SK-N-SH (cell line): ENCODE measurements around the gene LTB4R2. TPM values are rescaled to one million over a fixed set of nuclear protein-coding genes. Genes with fewer than 3 reads are reported as not detected.

Experiments
- CTCF ChIA-PET: fragments of 300-600, 350-600 bp; formaldehyde crosslinking; extraction: SDS; loops from one replicate; lab custom pipeline; 2021; lab: Yijun Ruan, JAX
- POLR2A ChIA-PET: fragments of 350-600 bp; sonication (Branson Sonifier 250); formaldehyde crosslinking; extraction: SDS; loops from one replicate; lab custom pipeline; 2020; ENCODE audit warnings: antibody characterized with exemption, inconsistent platforms; lab: Yijun Ruan, JAX
- DNase-seq: peaks from one replicate; pipeline ENCODE4 v3.0.0; 2012
- H2AFZ ChIP-seq: fragments of 200-600 bp; sonication (generic); 2 replicates; pipeline ENCODE4 v1.8.1; 2016; ENCODE audit warnings: antibody characterized with exemption, mild to moderate bottlenecking, low read depth
- H3F3A ChIP-seq: fragments of 200-600 bp; sonication (generic); replicated peaks from 2 replicates; pipeline ENCODE3; 2016; ENCODE audit warnings: antibody characterized with exemption, mild to moderate bottlenecking; ENCODE audit not compliant: insufficient read depth
- H3K27ac ChIP-seq, 2 experiments: fragments of 200-500 bp in 1 of 2; fragments of 200-600 bp in 1 of 2; sonication (Bioruptor generic) in 1 of 2; sonication (generic), shearing (Covaris generic) in 1 of 2; 2 replicates each; pipeline versions ENCODE4 v1.5.1 to v1.6.1; 2014 to 2016; ENCODE audit warnings: low read depth in 2 of 2, inconsistent platforms in 1 of 2, low read length in 1 of 2, mild to moderate bottlenecking in 1 of 2, mixed read lengths in 1 of 2
- H3K27me3 ChIP-seq: fragments of 200-600 bp; sonication (generic), shearing (Covaris generic); 2 replicates; pipeline ENCODE4 v1.6.1; 2016; ENCODE audit warnings: mixed run types; ENCODE audit not compliant: insufficient read depth
- H3K36me3 ChIP-seq, 2 experiments: fragments of 200-500 bp in 1 of 2; fragments of 200-600 bp in 1 of 2; sonication (Bioruptor generic) in 1 of 2; sonication (generic) in 1 of 2; replicated peaks in 1 of 2; 2 replicates each; pipeline versions ENCODE3 to v1.5.1; 2014 to 2016; ENCODE audit warnings: low read length in 1 of 2, mild to moderate bottlenecking in 1 of 2; ENCODE audit not compliant: insufficient read depth in 2 of 2, control insufficient read depth in 1 of 2
- H3K4me1 ChIP-seq, 2 experiments: fragments of 200-500 bp in 1 of 2; fragments of 200-600 bp in 1 of 2; sonication (Bioruptor generic) in 1 of 2; sonication (generic), shearing (Covaris generic) in 1 of 2; 2 replicates each; pipeline versions ENCODE4 v1.5.1 to v1.6.1; 2014 to 2016; ENCODE audit warnings: low read depth in 1 of 2, low read length in 1 of 2, mixed run types in 1 of 2; ENCODE audit not compliant: insufficient read depth in 2 of 2, control insufficient read depth in 1 of 2
- H3K4me2 ChIP-seq: fragments of 200-600 bp; sonication (generic), shearing (Covaris generic); 2 replicates; pipeline ENCODE4 v1.6.1; 2017; ENCODE audit warnings: mixed run types
- H3K4me3 ChIP-seq, 2 experiments: fragments of 200-500 bp in 1 of 2; fragments of 200-600 bp in 1 of 2; sonication (Bioruptor generic) in 1 of 2; sonication (generic), shearing (Covaris generic) in 1 of 2; 2 replicates each; pipeline versions ENCODE4 v1.5.1 to v1.8.1; 2014 to 2016; ENCODE audit warnings: low read depth in 2 of 2, inconsistent platforms in 1 of 2, low read length in 1 of 2, mild to moderate bottlenecking in 1 of 2, mixed read lengths in 1 of 2, moderate library complexity in 1 of 2
- H3K79me2 ChIP-seq: fragments of 200-600 bp; sonication (generic); 2 replicates; pipeline ENCODE4 v1.8.1; 2017; ENCODE audit warnings: mild to moderate bottlenecking; ENCODE audit not compliant: insufficient read depth
- H3K9ac ChIP-seq: fragments of 200-600 bp; sonication (generic); 2 replicates; pipeline ENCODE4 v1.6.1; 2017; ENCODE audit warnings: mixed run types
- H3K9me2 ChIP-seq: fragments of 200-600 bp; sonication (generic); 2 replicates; pipeline ENCODE4 v1.6.1; 2017; ENCODE audit warnings: mixed run types
- H3K9me3 ChIP-seq: fragments of 200-600 bp; sonication (generic); 2 replicates; pipeline ENCODE4 v1.6.1; 2017; ENCODE audit warnings: mixed run types, mild to moderate bottlenecking, moderate library complexity
- H4K20me1 ChIP-seq: fragments of 200-600 bp; sonication (generic); 2 replicates; pipeline ENCODE4 v1.6.1; 2017; ENCODE audit warnings: mild to moderate bottlenecking, mixed run types; ENCODE audit not compliant: insufficient read depth
- ELF1 ChIP-seq: IDR thresholded peaks from 2 replicates; pipeline ENCODE4 v1.4.0; 2012
- EP300 ChIP-seq, 2 experiments: IDR thresholded peaks; 2 replicates each; pipeline versions ENCODE4 v1.4.0 to v1.6.1; 2012; ENCODE audit warnings: borderline replicate concordance in 1 of 2, low read depth in 1 of 2, low read length in 1 of 2
- FOSL2 ChIP-seq: IDR thresholded peaks from 2 replicates; pipeline ENCODE4 v1.4.0; 2012; ENCODE audit warnings: low read depth, mild to moderate bottlenecking, moderate library complexity, borderline replicate concordance
- FOXJ3 ChIP-seq: sonication (generic); formaldehyde crosslinking; IDR thresholded peaks from 2 replicates; pipeline ENCODE4 v1.5.1; 2020; ENCODE audit warnings: mild to moderate bottlenecking, missing genetic modification reagents
- GATA2 ChIP-seq: sonication (generic); formaldehyde crosslinking; IDR thresholded peaks from 2 replicates; pipeline ENCODE4 v1.5.0; 2020; ENCODE audit warnings: mild to moderate bottlenecking, missing genetic modification reagents
- JUND ChIP-seq: IDR thresholded peaks from 2 replicates; pipeline ENCODE4 v1.4.0; 2012
- NFIC ChIP-seq: IDR thresholded peaks from 2 replicates; pipeline ENCODE4 v1.4.0; 2012; ENCODE audit warnings: borderline replicate concordance
- NRF1 ChIP-seq: IDR thresholded peaks from 2 replicates; pipeline ENCODE4 v1.6.1; 2012; ENCODE audit warnings: low read depth, mild to moderate bottlenecking, low read length
- POLR2AphosphoS5 ChIP-seq: IDR thresholded peaks from 2 replicates; pipeline ENCODE4 v1.6.1; 2012; ENCODE audit warnings: low read depth, low read length
- RAD21 ChIP-seq: IDR thresholded peaks from 2 replicates; pipeline ENCODE4 v1.6.1; 2012; ENCODE audit warnings: mild to moderate bottlenecking, low read length
- RCOR1 ChIP-seq: fragments of 150-350 bp; IDR thresholded peaks from 2 replicates; pipeline ENCODE4 v1.6.1; 2017; ENCODE audit warnings: antibody characterized with exemption, low read length
- RFX5 ChIP-seq: IDR thresholded peaks from 2 replicates; pipeline ENCODE4 v1.6.1; 2012; ENCODE audit warnings: mild to moderate bottlenecking, improper control_type of control experiment, low read length
- RXRA ChIP-seq: IDR thresholded peaks from 2 replicates; pipeline ENCODE4 v1.4.0; 2012; ENCODE audit warnings: low read depth, mild to moderate bottlenecking, borderline replicate concordance
- TCF12 ChIP-seq: IDR thresholded peaks from 2 replicates; pipeline ENCODE4 v1.4.0; 2012
- WGBS: methylation state at CpG from one replicate; pipeline ENCODE4 v1.1.6; 2017; ENCODE audit warnings: low lambda C conversion rate; 5-methylcytosine and 5-hydroxymethylcytosine counted together
- polyA plus RNA-seq, 3 experiments: library from polyadenylated mRNA; depleted of rRNA; stranded (reverse); fragments of >200 nt; gene quantifications; 2 replicates each; pipeline ENCODE4 v1.2.3, GENCODE V29; 2012
- TF ChIP-seq, protein P1 (sequence below): fragments of 150-350 bp; IDR thresholded peaks from 2 replicates; pipeline ENCODE4 v1.6.1; 2016; ENCODE audit warnings: mild to moderate bottlenecking, low read depth, low read length
- TF ChIP-seq, protein P2 (sequence below): IDR thresholded peaks from 2 replicates; pipeline ENCODE4 v1.4.0; 2012; ENCODE audit warnings: low read depth, borderline replicate concordance
- TF ChIP-seq, protein P3 (sequence below): fragments of 150-350 bp; IDR thresholded peaks from 2 replicates; pipeline ENCODE4 v1.6.1; 2017; ENCODE audit warnings: antibody characterized with exemption, low read length, low read depth, borderline replicate concordance
- TF ChIP-seq, protein P4 (sequence below): IDR thresholded peaks from 2 replicates; pipeline ENCODE4 v1.4.0; 2012; ENCODE audit warnings: low read depth, borderline replicate concordance
- TF ChIP-seq, protein P5 (sequence below): IDR thresholded peaks from 2 replicates; pipeline ENCODE4; 2012

LTB4R2 gene
- polyA plus RNA-seq, 1 of the 3 experiments (the other 2 are of a cell fraction), result 8.2 TPM

DNA sequence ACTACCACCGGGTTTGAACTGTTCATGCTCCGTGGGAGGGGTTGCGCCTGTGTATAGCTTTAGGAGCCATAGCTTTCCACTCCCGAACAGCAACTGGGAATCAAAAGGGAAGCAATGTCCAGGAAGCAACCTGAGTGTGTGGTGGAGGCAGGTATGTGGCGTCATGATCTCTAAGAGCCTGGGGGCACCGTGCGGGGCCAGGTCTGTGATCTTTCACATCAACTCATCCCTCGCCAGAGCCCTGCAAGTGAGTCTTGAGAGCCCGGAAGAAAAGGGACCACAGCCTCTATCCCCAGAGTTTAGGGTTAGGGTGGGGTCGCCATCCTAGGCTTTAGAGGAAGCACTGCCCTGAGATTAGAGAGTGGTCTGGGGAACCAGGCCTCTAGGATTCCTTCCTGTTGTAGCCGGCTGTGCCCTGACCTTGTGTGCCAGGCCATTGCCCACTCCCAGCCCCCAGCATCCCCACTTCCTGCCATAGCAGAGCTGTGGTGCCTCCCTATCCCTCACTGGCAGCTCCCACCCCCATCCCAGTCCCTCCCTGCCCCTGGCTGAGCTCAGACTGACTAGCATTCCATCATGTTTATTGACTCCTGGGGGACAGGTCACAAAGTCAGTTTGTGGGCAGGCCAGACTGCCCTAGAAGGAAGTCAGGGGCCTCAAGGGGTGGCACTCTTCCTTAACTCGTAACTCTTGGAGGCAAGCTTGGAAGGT is 25.7 kb downstream of the LTB4R2 start:
- POLR2A ChIA-PET, result interaction anchor here (1.5 kb wide), 1 partner anchor 96 kb away, joined by 4 read pairs; no protein-coding TSS in a partner anchor
- Histone ChIP-seq H3K79me2 (no peaks in the 10 kb centered on the region), H3K9me2 (no peaks in the 10 kb centered on the region), H3K9ac (no peak overlapping the region), H3K4me3 (no peak overlapping the region), H3K4me1 (peaks cover 0 to 21% of the 10 kb centered on the region in 2 experiments; a peak in 1 of 4 replicates), H4K20me1 (no peaks in the 10 kb centered on the region), H3K9me3 (no peaks in the 10 kb centered on the region), H3K4me2 (no peak overlapping the region), H2AFZ (no peak overlapping the region), H3K27me3 (peaks cover 46% of the 10 kb centered on the region), H3F3A (no peaks in the 10 kb centered on the region), H3K27ac (no peak overlapping the region), H3K36me3 (no peaks in the 10 kb centered on the region)
- TF ChIP-seq POLR2AphosphoS5 (no peak), NFIC (no peak), NRF1 (no peak), GATA2 (CRISPR knock-in tag) (no peak), RFX5 (no peak), ELF1 (no peak), RCOR1 (no peak), JUND (no peak), FOXJ3 (CRISPR knock-in tag) (no peak), RAD21 (no peak), TCF12 (no peak), EP300 (IDR thresholded peaks at IDR 0.05; ENCODE audit: borderline replicate concordance in 1 of 2, low read depth in 1 of 2, low read length in 1 of 2) (no peak), RXRA (no peak), FOSL2 (no peak)
- TF ChIP-seq, protein P1, sequence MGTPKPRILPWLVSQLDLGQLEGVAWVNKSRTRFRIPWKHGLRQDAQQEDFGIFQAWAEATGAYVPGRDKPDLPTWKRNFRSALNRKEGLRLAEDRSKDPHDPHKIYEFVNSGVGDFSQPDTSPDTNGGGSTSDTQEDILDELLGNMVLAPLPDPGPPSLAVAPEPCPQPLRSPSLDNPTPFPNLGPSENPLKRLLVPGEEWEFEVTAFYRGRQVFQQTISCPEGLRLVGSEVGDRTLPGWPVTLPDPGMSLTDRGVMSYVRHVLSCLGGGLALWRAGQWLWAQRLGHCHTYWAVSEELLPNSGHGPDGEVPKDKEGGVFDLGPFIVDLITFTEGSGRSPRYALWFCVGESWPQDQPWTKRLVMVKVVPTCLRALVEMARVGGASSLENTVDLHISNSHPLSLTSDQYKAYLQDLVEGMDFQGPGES, result no peak
- TF ChIP-seq, protein P2, sequence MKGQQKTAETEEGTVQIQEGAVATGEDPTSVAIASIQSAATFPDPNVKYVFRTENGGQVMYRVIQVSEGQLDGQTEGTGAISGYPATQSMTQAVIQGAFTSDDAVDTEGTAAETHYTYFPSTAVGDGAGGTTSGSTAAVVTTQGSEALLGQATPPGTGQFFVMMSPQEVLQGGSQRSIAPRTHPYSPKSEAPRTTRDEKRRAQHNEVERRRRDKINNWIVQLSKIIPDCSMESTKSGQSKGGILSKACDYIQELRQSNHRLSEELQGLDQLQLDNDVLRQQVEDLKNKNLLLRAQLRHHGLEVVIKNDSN, result no peak
- TF ChIP-seq, protein P3, sequence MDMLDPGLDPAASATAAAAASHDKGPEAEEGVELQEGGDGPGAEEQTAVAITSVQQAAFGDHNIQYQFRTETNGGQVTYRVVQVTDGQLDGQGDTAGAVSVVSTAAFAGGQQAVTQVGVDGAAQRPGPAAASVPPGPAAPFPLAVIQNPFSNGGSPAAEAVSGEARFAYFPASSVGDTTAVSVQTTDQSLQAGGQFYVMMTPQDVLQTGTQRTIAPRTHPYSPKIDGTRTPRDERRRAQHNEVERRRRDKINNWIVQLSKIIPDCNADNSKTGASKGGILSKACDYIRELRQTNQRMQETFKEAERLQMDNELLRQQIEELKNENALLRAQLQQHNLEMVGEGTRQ, result no peak
- TF ChIP-seq, protein P4, sequence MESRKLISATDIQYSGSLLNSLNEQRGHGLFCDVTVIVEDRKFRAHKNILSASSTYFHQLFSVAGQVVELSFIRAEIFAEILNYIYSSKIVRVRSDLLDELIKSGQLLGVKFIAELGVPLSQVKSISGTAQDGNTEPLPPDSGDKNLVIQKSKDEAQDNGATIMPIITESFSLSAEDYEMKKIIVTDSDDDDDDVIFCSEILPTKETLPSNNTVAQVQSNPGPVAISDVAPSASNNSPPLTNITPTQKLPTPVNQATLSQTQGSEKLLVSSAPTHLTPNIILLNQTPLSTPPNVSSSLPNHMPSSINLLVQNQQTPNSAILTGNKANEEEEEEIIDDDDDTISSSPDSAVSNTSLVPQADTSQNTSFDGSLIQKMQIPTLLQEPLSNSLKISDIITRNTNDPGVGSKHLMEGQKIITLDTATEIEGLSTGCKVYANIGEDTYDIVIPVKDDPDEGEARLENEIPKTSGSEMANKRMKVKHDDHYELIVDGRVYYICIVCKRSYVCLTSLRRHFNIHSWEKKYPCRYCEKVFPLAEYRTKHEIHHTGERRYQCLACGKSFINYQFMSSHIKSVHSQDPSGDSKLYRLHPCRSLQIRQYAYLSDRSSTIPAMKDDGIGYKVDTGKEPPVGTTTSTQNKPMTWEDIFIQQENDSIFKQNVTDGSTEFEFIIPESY, result no peak
- TF ChIP-seq, protein P5, sequence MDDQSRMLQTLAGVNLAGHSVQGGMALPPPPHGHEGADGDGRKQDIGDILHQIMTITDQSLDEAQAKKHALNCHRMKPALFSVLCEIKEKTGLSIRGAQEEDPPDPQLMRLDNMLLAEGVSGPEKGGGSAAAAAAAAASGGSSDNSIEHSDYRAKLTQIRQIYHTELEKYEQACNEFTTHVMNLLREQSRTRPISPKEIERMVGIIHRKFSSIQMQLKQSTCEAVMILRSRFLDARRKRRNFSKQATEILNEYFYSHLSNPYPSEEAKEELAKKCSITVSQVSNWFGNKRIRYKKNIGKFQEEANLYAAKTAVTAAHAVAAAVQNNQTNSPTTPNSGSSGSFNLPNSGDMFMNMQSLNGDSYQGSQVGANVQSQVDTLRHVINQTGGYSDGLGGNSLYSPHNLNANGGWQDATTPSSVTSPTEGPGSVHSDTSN, result no peak
- 86% methylated on average over 8 of the region's 12 CpGs for WGBS
- peak; percentile 32 for DNase-seq
- CTCF ChIA-PET, result interaction anchor here (1.4 to 12.7 kb wide), 6 partner anchors 10 to 102 kb away, joined by 4 to 445 read pairs (median 44); partner anchors contain the start of genes CBLN3, CIDEB, KHNYN and SDR39U1
